GM12878 (cell line): ENCODE results near the gene TMEM41B. TPM values are rescaled to one million over a fixed set of nuclear protein-coding genes. Genes with fewer than 3 reads are reported as not detected.

Experiments
- ATAC-seq: fragments of 200-7000 bp; cut with Tn5 transposase; 3 replicates; pipeline ENCODE4 v1.9.1; 2020; ENCODE audit warnings: mild to moderate bottlenecking, moderate library complexity
- BruUV-seq: library from RNA; stranded (reverse); fragments of 400-500 nt; replicated peaks from 2 replicates; lab custom pipeline; 2021; lab: Mats Ljungman, UMichigan
- CTCF ChIA-PET: fragments of 300-600 bp; sonication (Branson Sonifier 250); formaldehyde crosslinking; extraction: SDS; loops from one replicate; lab custom pipeline; 2021; ENCODE audit warnings: inconsistent platforms; lab: Yijun Ruan, JAX
- POLR2A ChIA-PET: fragments of 350-600 bp; formaldehyde crosslinking; extraction: SDS; loops from one replicate; lab custom pipeline; 2021; ENCODE audit warnings: inconsistent platforms; lab: Charles Lee
- RAD21 ChIA-PET: fragments of 300-600 bp; sonication (Branson Sonifier 250); formaldehyde crosslinking; loops from one replicate; lab custom pipeline; 2023; ENCODE audit warnings: antibody characterized with exemption; ENCODE audit not compliant: unreplicated experiment; lab: Charles Lee
- SMC1A ChIA-PET: fragments of 300-600 bp; sonication (Branson Sonifier 250); formaldehyde crosslinking; loops from one replicate; lab custom pipeline; 2023; ENCODE audit not compliant: unreplicated experiment, uncharacterized antibody; lab: Charles Lee
- DNase-seq: peaks from one replicate; pipeline ENCODE4 v3.0.0-alpha.2; 2011; ENCODE audit warnings: low read depth, low spot score
- FAIRE-seq: peaks from 3 replicates; lab custom pipeline; 2011; peaks lifted over from hg19 to GRCh38; lab: Jason Lieb, UNC
- H2AFZ ChIP-seq: 2 replicates; pipeline ENCODE4 v1.6.0; 2011; ENCODE audit warnings: low read depth, low read length, control low read depth; ENCODE audit not compliant: control insufficient read depth
- H3K27ac ChIP-seq: 2 replicates; pipeline ENCODE4 v1.5.1; 2011; ENCODE audit warnings: control low read depth; ENCODE audit not compliant: control insufficient read depth, insufficient read depth
- H3K27me3 ChIP-seq, 2 experiments: replicated peaks in 1 of 2; 2 replicates each; pipeline versions ENCODE4 v1.6.0 to v1.6.1; 2011; ENCODE audit warnings: low read length in 1 of 2; ENCODE audit not compliant: control insufficient read depth in 2 of 2, insufficient read depth in 2 of 2
- H3K36me3 ChIP-seq, 2 experiments: 2 replicates each; pipeline ENCODE4 v1.5.1; 2011; ENCODE audit warnings: low read length in 1 of 2; ENCODE audit not compliant: control insufficient read depth in 2 of 2, insufficient read depth in 2 of 2
- H3K4me1 ChIP-seq: 2 replicates; pipeline ENCODE4 v1.6.1; 2011; ENCODE audit warnings: mild to moderate bottlenecking, low read length, moderate library complexity, mixed read lengths; ENCODE audit not compliant: control insufficient read depth, insufficient read depth
- H3K4me2 ChIP-seq: 2 replicates; pipeline ENCODE4 v1.6.0; 2011; ENCODE audit warnings: control low read depth; ENCODE audit not compliant: control insufficient read depth, insufficient read depth
- H3K4me3 ChIP-seq: fragments of 200-600 bp; sonication (generic); 2 replicates; pipeline ENCODE4 v1.5.1; 2016
- H3K79me2 ChIP-seq: 2 replicates; pipeline ENCODE4 v1.6.0; 2011; ENCODE audit warnings: low read length; ENCODE audit not compliant: control insufficient read depth, insufficient read depth
- H3K9ac ChIP-seq: 2 replicates; pipeline ENCODE4 v1.8.0; 2011; ENCODE audit warnings: low read length, control low read depth, mixed read lengths; ENCODE audit not compliant: control insufficient read depth, insufficient read depth
- H3K9me3 ChIP-seq: replicated peaks from 3 replicates; pipeline ENCODE4 v1.5.1; 2011; ENCODE audit warnings: mild to moderate bottlenecking, low read length; ENCODE audit not compliant: control insufficient read depth, insufficient read depth
- H4K20me1 ChIP-seq: 2 replicates; pipeline ENCODE4 v1.6.0; 2011; ENCODE audit not compliant: control insufficient read depth, insufficient read depth
- ATF2 ChIP-seq: IDR thresholded peaks from 2 replicates; pipeline ENCODE4 v1.6.1; 2012; ENCODE audit warnings: low read length, inconsistent platforms
- ATF7 ChIP-seq: fragments of 450-650 bp; IDR thresholded peaks from 2 replicates; pipeline ENCODE4 v1.6.1; 2016; ENCODE audit warnings: low read depth, mild to moderate bottlenecking
- BCL11A ChIP-seq: IDR thresholded peaks from 2 replicates; pipeline ENCODE4 v1.6.1; 2011; ENCODE audit warnings: low read depth, low read length
- CBX5 ChIP-seq: sonication (generic); IDR thresholded peaks from 2 replicates; pipeline ENCODE4 v1.6.1; 2016; ENCODE audit warnings: low read depth, moderate library complexity, mild to moderate bottlenecking, inconsistent platforms
- CREM ChIP-seq: IDR thresholded peaks from 2 replicates; pipeline ENCODE4 v1.6.1; 2014; ENCODE audit warnings: antibody characterized with exemption, low read depth
- DPF2 ChIP-seq: fragments of 450-650 bp; IDR thresholded peaks from 2 replicates; pipeline ENCODE4 v1.6.1; 2017; ENCODE audit warnings: mild to moderate bottlenecking
- EED ChIP-seq: sonication (generic); IDR thresholded peaks from 2 replicates; pipeline ENCODE4 v1.6.1; 2016; ENCODE audit warnings: antibody characterized with exemption, low read depth
- ESRRA ChIP-seq: IDR thresholded peaks from 2 replicates; pipeline ENCODE4 v1.6.1; 2012; ENCODE audit warnings: mild to moderate bottlenecking, low read length, improper control_type of control experiment
- FOXM1 ChIP-seq: IDR thresholded peaks from 2 replicates; pipeline ENCODE4 v1.6.1; 2012; ENCODE audit warnings: low read depth, mild to moderate bottlenecking, inconsistent platforms, low read length, moderate library complexity
- GABPA ChIP-seq: IDR thresholded peaks from 2 replicates; pipeline ENCODE4 v1.6.1; 2014; ENCODE audit warnings: antibody characterized with exemption, low read depth, mild to moderate bottlenecking, inconsistent platforms
- IRF4 ChIP-seq: IDR thresholded peaks from 2 replicates; pipeline ENCODE4 v1.6.1; 2011; ENCODE audit warnings: low read depth, low read length
- MEF2A ChIP-seq: IDR thresholded peaks from 2 replicates; pipeline ENCODE4 v1.6.1; 2011; ENCODE audit warnings: low read depth, mild to moderate bottlenecking, low read length, moderate library complexity; ENCODE audit not compliant: insufficient read depth
- NFYB ChIP-seq: IDR thresholded peaks from 2 replicates; pipeline ENCODE4 v1.6.1; 2011; ENCODE audit warnings: low read depth, mild to moderate bottlenecking, low read length, improper control_type of control experiment, moderate library complexity; ENCODE audit not compliant: insufficient read depth
- NKRF ChIP-seq: fragments of 450-650 bp; conservative IDR thresholded peaks from 2 replicates; pipeline ENCODE4 v1.6.1; 2017; ENCODE audit warnings: mild to moderate bottlenecking, moderate library complexity
- SIX5 ChIP-seq: IDR thresholded peaks from 2 replicates; pipeline ENCODE4 v1.6.1; 2011; ENCODE audit warnings: mild to moderate bottlenecking, low read depth, low read length, moderate library complexity; ENCODE audit not compliant: severe bottlenecking
- SKIL ChIP-seq: fragments of 450-650 bp; IDR thresholded peaks from 2 replicates; pipeline ENCODE4 v1.6.1; 2017; ENCODE audit warnings: mild to moderate bottlenecking, low read depth, inconsistent platforms; ENCODE audit not compliant: poor library complexity, severe bottlenecking
- YY1 ChIP-seq: IDR thresholded peaks from 2 replicates; pipeline ENCODE4 v1.6.1; 2011; ENCODE audit warnings: low read depth, mild to moderate bottlenecking, low read length
- ZBED1 ChIP-seq: IDR thresholded peaks from 2 replicates; pipeline ENCODE4 v1.6.1; 2016; ENCODE audit warnings: borderline replicate concordance
- ZNF384 ChIP-seq: IDR thresholded peaks from 2 replicates; pipeline ENCODE4 v1.6.1; 2012; ENCODE audit warnings: low read depth, mild to moderate bottlenecking, low read length, improper control_type of control experiment, borderline replicate concordance
- WGBS: methylation state at CpG from one replicate; pipeline ENCODE4 v1.1.6; 2016; ENCODE audit warnings: low lambda C conversion rate; ENCODE audit not compliant: insufficient replicate concordance, insufficient coverage; ENCODE audit errors: missing lambda C conversion rate; 5-methylcytosine and 5-hydroxymethylcytosine counted together
- in situ Hi-C: fragments of 300-500 bp; cut with MboI; formaldehyde crosslinking; loops from 9 replicates; pipeline ENCODE4 v1.14.3; 2018; ENCODE audit warnings: mixed read lengths
- intact Hi-C: fragments of 100-400 bp; cut with micrococcal nuclease; formaldehyde crosslinking; loops from one replicate; pipeline ENCODE4 v1.14.2; 2022; ENCODE audit not compliant: unreplicated experiment
- polyA plus RNA-seq, 11 experiments: library from polyadenylated mRNA; depleted of rRNA in 4 of 11; unstranded in 6 of 11; stranded (reverse) in 5 of 11; fragments of >200 nt; fragmentation: Nextera tagmentation in 4 of 11; fragmentation: Illumina TruSeq in 1 of 11; extraction: Ambion mirVana in 4 of 11; extraction: Trizol in 1 of 11; gene quantifications; 1 replicate in 1 of 11; 2 replicates in 10 of 11; pipeline versions ENCODE4 v1.2.1 to v1.2.3, GENCODE V29; 2011 to 2016; ENCODE audit warnings: inconsistent platforms in 2 of 11, missing spikeins in 2 of 11, low read depth in 1 of 11
- total RNA-seq, 4 experiments: library from RNA; depleted of rRNA in 3 of 4; stranded (reverse); fragments of >200 nt in 3 of 4; fragmentation: Illumina TruSeq in 1 of 4; extraction: Trizol in 1 of 4; gene quantifications; 2 replicates each; pipeline versions ENCODE4 v1.2.1 to v1.2.3, GENCODE V29; 2013 to 2021

TMEM41B gene
- total and polyA plus RNA-seq, 10 of the 15 experiments (the other 5 are each of a cell fraction or from before 2014, with no cell fraction given) = 8.0 to 31.0 (median 20.5) TPM

GRCh38 chr11:9263840-9264315 is 50.5 kb downstream of the TMEM41B start:
- in situ Hi-C loops (no loop called here), intact Hi-C loops (loop anchor here (2.0 to 5.0 kb wide), 4 partner anchors 51 to 243 kb away; partner anchors contain the start of gene TMEM41B)
- Histone ChIP-seq H3K27me3 (0 out of 4 replicates have a peak, but pooled peaks cover 0 to 4% of the 10 kb centered on the region in 2 experiments), H4K20me1 (no peaks in the 10 kb centered on the region), H3K27ac (peak overlapping the region; percentile 56), H3K79me2 (peaks cover 37% of the 10 kb centered on the region), H3K4me3 (peak overlapping the region; percentile 83), H3K9me3 (no peaks in the 10 kb centered on the region), H3K36me3 (no peaks in the 10 kb centered on the region; a peak in 1 of 4 replicates), H3K4me1 (peaks cover 7% of the 10 kb centered on the region), H3K4me2 (peak overlapping the region; percentile 5), H2AFZ (no peak overlapping the region; the same call in 1 of the 2 replicates), H3K9ac (peak overlapping the region; percentile 78)
- ChIA-PET POLR2A (interaction anchor here (0.7 to 1.4 kb wide), 6 partner anchors 9 to 172 kb away, joined by 3 to 6 read pairs (median 4); no protein-coding TSS in a partner anchor), SMC1A (interaction anchor here (0.8 to 4.5 kb wide), 12 partner anchors 9 to 72 kb away, joined by 3 to 17 read pairs (median 6); no protein-coding TSS in a partner anchor), CTCF (interaction anchor here (0.7 to 1.3 kb wide), 5 partner anchors 9 to 243 kb away, joined by 3 to 4 read pairs (median 3); no protein-coding TSS in a partner anchor), RAD21 (interaction anchor here (0.6 to 1.5 kb wide), 7 partner anchors 17 to 240 kb away, joined by 3 to 7 read pairs (median 4); no protein-coding TSS in a partner anchor)
- FAIRE-seq = peak; percentile 74
- peak; percentile 83 for ATAC-seq
- 1% methylated on average over 8 of the region's 9 CpGs for WGBS
- BruUV-seq = TSS peak; percentile 83
- peak; percentile 82 for DNase-seq
- TF ChIP-seq ZBED1 (peak; percentile 48; the same call in 1 of the 2 replicates), CREM (peak; percentile 68), NKRF (0 out of 2 replicates have a peak, but pooled peaks have one; percentile 51), NFYB (no peak), GABPA (peak; percentile 47; the same call in 1 of the 2 replicates), ZNF384 (peak; percentile 67; the same call in 1 of the 2 replicates), EED (peak; percentile 28; the same call in 1 of the 2 replicates), DPF2 (0 out of 2 replicates have a peak, but pooled peaks have one; percentile 60), ATF7 (peak; percentile 91), MEF2A (0 out of 2 replicates have a peak, but pooled peaks have one; percentile 7), ESRRA (no peak), YY1 (peak; percentile 51; the same call in 1 of the 2 replicates), FOXM1 (peak; percentile 61; the same call in 1 of the 2 replicates), SIX5 (no peak), BCL11A (0 out of 2 replicates have a peak, but pooled peaks have one; percentile 14), CBX5 (0 out of 2 replicates have a peak, but pooled peaks have one; percentile 35), ATF2 (peak; percentile 91), SKIL (peak; percentile 75), IRF4 (0 out of 2 replicates have a peak, but pooled peaks have one; percentile 12)
